ENCODE data around the gene MYO3B.
"Not testable (repeated sequence)": the region's sequence is repeated elsewhere in the genome, so short reads cannot be mapped to it uniquely, and the experiment has no call there.

Gene MYO3B

GRCh38 chr2:170449034-170449433 lies 271.1 kb downstream of the MYO3B start:
- DNase-seq: no peak

GRCh38 chr2:170454471-170455372 lies 276.8 kb downstream of the MYO3B start:
- DNase-seq: no peak

GRCh38 chr2:170455617-170456426 lies 277.9 kb downstream of the MYO3B start:
- DNase-seq: no peak

- no peak for DNase-seq
These were observed 279.0 kb downstream of the MYO3B start for GRCh38 chr2:170456914-170457313.

GRCh38 chr2:170457742-170458141 lies 279.8 kb downstream of the MYO3B start:
- no peak for DNase-seq

- DNase-seq: no peak
These were observed 283.9 kb downstream of the MYO3B start for GRCh38 chr2:170461889-170462288.

- DNase-seq: no peak
These were observed 284.7 kb downstream of the MYO3B start for GRCh38 chr2:170462433-170463205.

- no peak for DNase-seq
These were observed 285.2 kb downstream of the MYO3B start for GRCh38 chr2:170463206-170463537.

- no peak for DNase-seq
These were observed 286.3 kb downstream of the MYO3B start for GRCh38 chr2:170464268-170464667.

GRCh38 chr2:170465241-170465640 lies 287.3 kb downstream of the MYO3B start:
- no peak for DNase-seq

- no peak for DNase-seq
These were observed 288.7 kb downstream of the MYO3B start for GRCh38 chr2:170466632-170467031.

GRCh38 chr2:170467568-170468422 lies 289.8 kb downstream of the MYO3B start:
- no peak for DNase-seq

- no peak for DNase-seq
These were observed 290.6 kb downstream of the MYO3B start for GRCh38 chr2:170468557-170468956.

GRCh38 chr2:170472498-170472897 lies 294.6 kb downstream of the MYO3B start:
- DNase-seq: not testable (repeated sequence)

GRCh38 chr2:170475878-170476277 lies 297.9 kb downstream of the MYO3B start:
- DNase-seq: no peak

GRCh38 chr2:170477630-170478029 lies 299.7 kb downstream of the MYO3B start:
- no peak for DNase-seq

GRCh38 chr2:170481201-170481600 lies 303.3 kb downstream of the MYO3B start:
- DNase-seq: no peak

GRCh38 chr2:170484552-170484951 lies 306.6 kb downstream of the MYO3B start:
- no peak for DNase-seq

GRCh38 chr2:170485254-170486026 lies 307.5 kb downstream of the MYO3B start:
- no peak for DNase-seq

- no peak for DNase-seq
These were observed 308.8 kb downstream of the MYO3B start for GRCh38 chr2:170486730-170487129.

GRCh38 chr2:170488807-170489206 lies 310.9 kb downstream of the MYO3B start:
- DNase-seq: no peak
